ENCODE measurements around the gene PLPP1.

The PLPP1 gene

DNA sequence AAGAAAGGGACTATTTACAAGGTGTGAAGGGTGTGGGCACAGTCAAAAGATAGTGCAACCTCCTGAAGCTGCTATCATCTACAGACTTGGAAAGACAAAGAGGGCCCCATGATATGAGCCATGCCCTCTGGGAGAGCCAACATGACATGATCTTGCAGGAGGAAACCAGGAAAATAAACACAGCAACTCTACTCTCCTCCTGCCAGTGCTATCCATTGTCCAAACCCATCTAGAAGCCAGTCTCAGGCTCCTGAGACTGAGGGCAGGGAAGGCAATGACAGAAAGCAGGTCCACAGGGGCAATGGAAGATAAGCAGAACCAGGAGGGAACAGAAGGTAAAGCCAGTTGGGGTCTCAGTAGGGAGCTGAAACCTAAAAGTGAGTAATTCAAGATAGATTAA lies 37.1 kb downstream of the PLPP1 start:
- no peaks in the 10 kb centered on the region for H3K36me3 ChIP-seq (replicated peaks)
- in situ Hi-C loops (cut with HindIII; ENCODE audit: low pct_ligation_motif_present, low sequenced_read_pairs): no loop called here
- TF ChIP-seq, protein P1, sequence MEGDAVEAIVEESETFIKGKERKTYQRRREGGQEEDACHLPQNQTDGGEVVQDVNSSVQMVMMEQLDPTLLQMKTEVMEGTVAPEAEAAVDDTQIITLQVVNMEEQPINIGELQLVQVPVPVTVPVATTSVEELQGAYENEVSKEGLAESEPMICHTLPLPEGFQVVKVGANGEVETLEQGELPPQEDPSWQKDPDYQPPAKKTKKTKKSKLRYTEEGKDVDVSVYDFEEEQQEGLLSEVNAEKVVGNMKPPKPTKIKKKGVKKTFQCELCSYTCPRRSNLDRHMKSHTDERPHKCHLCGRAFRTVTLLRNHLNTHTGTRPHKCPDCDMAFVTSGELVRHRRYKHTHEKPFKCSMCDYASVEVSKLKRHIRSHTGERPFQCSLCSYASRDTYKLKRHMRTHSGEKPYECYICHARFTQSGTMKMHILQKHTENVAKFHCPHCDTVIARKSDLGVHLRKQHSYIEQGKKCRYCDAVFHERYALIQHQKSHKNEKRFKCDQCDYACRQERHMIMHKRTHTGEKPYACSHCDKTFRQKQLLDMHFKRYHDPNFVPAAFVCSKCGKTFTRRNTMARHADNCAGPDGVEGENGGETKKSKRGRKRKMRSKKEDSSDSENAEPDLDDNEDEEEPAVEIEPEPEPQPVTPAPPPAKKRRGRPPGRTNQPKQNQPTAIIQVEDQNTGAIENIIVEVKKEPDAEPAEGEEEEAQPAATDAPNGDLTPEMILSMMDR (IDR thresholded peaks at IDR 0.05; ENCODE audit: low read depth, low read length, missing control alignments): no peak
- no peak overlapping the region for H3K27ac ChIP-seq
- no peak for DNase-seq
- no peak overlapping the region for H3K4me3 ChIP-seq (ENCODE audit: low read depth, low read length)
- H3K27me3 ChIP-seq (replicated peaks): no peaks in the 10 kb centered on the region

DNA sequence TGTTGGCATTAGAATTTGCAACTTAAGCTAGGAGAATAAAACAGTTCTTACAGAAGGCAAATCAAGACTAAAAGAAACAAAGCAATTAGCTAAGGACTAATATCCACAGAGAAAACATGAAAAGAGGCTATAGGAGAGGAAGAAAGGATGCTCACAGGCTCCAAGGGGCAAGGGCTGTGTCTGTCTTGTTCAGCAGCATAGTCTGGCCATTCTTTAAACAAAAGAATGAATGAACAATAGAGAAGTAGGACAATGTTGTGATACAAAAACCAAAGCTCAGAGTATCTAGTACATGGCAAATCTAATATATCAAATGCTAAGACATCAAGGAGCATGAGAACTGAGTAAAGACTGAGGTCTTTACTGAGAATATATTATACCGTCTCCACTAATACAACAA lies 39.5 kb downstream of the PLPP1 start:
- Histone ChIP-seq H3K4me3 (ENCODE audit: low read depth, low read length) (no peak overlapping the region), H3K27me3 (replicated peaks) (no peaks in the 10 kb centered on the region), H3K27ac (no peak overlapping the region), H3K36me3 (replicated peaks) (no peaks in the 10 kb centered on the region)
- in situ Hi-C loops (cut with HindIII; ENCODE audit: low pct_ligation_motif_present, low sequenced_read_pairs): no loop called here
- TF ChIP-seq, protein P1 (IDR thresholded peaks at IDR 0.05; ENCODE audit: low read depth, low read length, missing control alignments): no peak
- DNase-seq: no peak

DNA sequence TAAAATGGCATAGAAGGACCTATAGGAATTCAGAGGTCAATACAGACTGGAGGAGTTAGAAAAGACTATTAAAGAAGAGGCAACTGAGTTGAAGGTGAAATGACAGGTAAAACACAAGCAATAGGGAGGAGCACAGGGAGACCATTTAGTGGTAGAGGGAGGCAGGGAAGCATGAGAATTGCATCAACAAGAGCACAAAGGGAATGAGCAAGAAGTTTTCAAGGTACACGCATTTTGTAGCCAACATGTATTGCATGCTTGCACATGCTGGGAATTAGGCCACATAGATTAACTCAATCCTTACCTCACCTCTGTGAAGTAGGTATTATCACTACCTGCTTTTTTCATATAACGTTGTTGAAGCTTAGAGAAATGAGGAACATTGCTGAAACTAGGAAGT lies 42.3 kb downstream of the PLPP1 start:
- in situ Hi-C loops (cut with HindIII; ENCODE audit: low pct_ligation_motif_present, low sequenced_read_pairs): no loop called here
- TF ChIP-seq, protein P1 (IDR thresholded peaks at IDR 0.05; ENCODE audit: low read depth, low read length, missing control alignments): no peak
- Histone ChIP-seq H3K27me3 (replicated peaks) (no peaks in the 10 kb centered on the region), H3K4me3 (ENCODE audit: low read depth, low read length) (no peak overlapping the region), H3K27ac (no peak overlapping the region), H3K36me3 (replicated peaks) (no peaks in the 10 kb centered on the region)
- no peak for DNase-seq

DNA sequence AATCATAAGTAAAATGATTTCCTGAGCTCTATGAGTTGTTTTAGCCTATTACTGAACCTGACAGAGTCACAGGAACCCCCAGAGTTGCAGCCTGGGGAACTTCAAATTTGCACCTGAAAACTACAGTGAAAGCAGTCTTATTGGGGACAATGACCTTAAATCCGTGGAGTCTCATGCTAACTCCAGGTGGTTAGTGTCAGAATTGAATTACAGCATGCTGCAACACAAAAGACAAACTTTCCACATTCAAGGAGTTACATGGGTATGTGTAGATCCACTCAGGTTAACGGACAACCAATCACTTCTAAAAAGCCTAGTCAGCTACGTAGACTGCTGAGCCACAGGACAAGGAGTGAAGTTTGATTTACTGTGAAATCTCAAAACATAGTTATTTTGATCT lies 49.7 kb downstream of the PLPP1 start:
- H3K27ac ChIP-seq: no peak overlapping the region
- no peak for DNase-seq
- no peak overlapping the region for H3K4me3 ChIP-seq (ENCODE audit: low read depth, low read length)
- H3K36me3 ChIP-seq (replicated peaks): no peaks in the 10 kb centered on the region
- H3K27me3 ChIP-seq (replicated peaks): no peaks in the 10 kb centered on the region
- in situ Hi-C loops (cut with HindIII; ENCODE audit: low pct_ligation_motif_present, low sequenced_read_pairs): no loop called here
- TF ChIP-seq, protein P1 (IDR thresholded peaks at IDR 0.05; ENCODE audit: low read depth, low read length, missing control alignments): no peak

DNA sequence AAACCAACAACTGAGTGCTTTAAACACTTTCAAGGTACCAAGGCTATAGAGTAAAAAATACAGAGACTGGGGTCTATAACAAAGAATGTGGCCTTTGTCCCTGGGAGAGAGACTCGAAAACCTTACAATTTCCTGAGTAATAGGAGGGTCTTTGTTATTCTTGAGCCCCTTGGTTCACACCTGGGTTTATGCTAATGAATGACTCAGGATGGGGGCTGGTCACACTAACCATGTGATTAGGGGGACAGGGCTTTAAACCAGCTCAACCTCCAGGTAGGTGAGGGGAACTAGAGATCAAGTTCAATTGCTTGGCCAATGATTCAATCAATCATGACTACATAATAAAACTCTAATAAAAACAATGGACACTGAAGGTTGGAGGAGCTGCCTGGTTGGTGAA lies 50.2 kb downstream of the PLPP1 start:
- H3K27me3 ChIP-seq (replicated peaks): no peaks in the 10 kb centered on the region
- H3K36me3 ChIP-seq (replicated peaks): no peaks in the 10 kb centered on the region
- in situ Hi-C loops (cut with HindIII; ENCODE audit: low pct_ligation_motif_present, low sequenced_read_pairs): no loop called here
- H3K27ac ChIP-seq: no peak overlapping the region
- H3K4me3 ChIP-seq (ENCODE audit: low read depth, low read length): no peak overlapping the region
- TF ChIP-seq, protein P1 (IDR thresholded peaks at IDR 0.05; ENCODE audit: low read depth, low read length, missing control alignments): no peak
- no peak for DNase-seq

DNA sequence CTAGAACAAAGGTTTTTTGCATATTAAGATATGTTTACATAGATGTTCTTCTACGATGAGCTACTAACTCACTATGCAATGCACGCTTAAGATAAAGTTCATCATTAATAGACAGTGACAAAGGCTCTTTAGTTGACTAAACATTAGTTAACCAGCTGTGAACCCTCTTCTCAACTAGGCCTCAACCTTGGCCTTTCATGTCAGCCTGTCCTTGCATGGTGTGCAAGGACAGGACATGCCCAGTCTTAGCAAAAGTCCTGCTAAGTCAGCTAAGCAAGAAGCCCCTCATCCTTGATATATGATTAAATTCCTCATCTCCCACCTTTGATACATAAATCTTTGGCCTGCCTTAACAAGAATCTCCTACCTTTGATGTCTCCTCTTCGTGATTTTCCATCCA lies 50.9 kb downstream of the PLPP1 start:
- TF ChIP-seq, protein P1 (IDR thresholded peaks at IDR 0.05; ENCODE audit: low read depth, low read length, missing control alignments): no peak
- Histone ChIP-seq H3K4me3 (ENCODE audit: low read depth, low read length) (no peak overlapping the region), H3K27ac (no peak overlapping the region), H3K36me3 (replicated peaks) (no peaks in the 10 kb centered on the region), H3K27me3 (replicated peaks) (no peaks in the 10 kb centered on the region)
- no peak for DNase-seq
- in situ Hi-C loops (cut with HindIII; ENCODE audit: low pct_ligation_motif_present, low sequenced_read_pairs): no loop called here
